ENCODE measurements around the gene GLIPR1L1. TPM values are rescaled to one million over a fixed set of nuclear protein-coding genes. Genes with fewer than 3 reads are reported as not detected.

GLIPR1L1 gene
- total RNA-seq, 2 experiments from 2014 or later, result not detected

GRCh38 chr12:75374971-75375370, 40.5 kb downstream of the GLIPR1L1 start:
- H3K4me3 ChIP-seq (ENCODE audit: low read length), result no peak overlapping the region
- Mint-ChIP-seq H3K4me1 (ENCODE audit: low read depth) (no peaks in the 10 kb centered on the region), H3K36me3 (ENCODE audit: low read depth) (no peaks in the 10 kb centered on the region), H3K27me3 (no peaks in the 10 kb centered on the region), H3K4me3 (no peak overlapping the region), H3K9me3 (no peaks in the 10 kb centered on the region), H3K27ac (no peak overlapping the region)
- H3K9me3 ChIP-seq (ENCODE audit: control insufficient read depth in 1 of 2, insufficient read depth in 1 of 2, low read length in 2 of 2), result no peaks in the 10 kb centered on the region
- no peaks in the 10 kb centered on the region for H3K36me3 ChIP-seq (ENCODE audit: insufficient read depth, low read length)
- no peak for DNase-seq
- H3K4me1 ChIP-seq (ENCODE audit: insufficient read depth, low read length), result no peaks in the 10 kb centered on the region
- CTCF ChIA-PET, result no interaction called here
- intact Hi-C loops (cut with DNase I, micrococcal nuclease), result no loop called here
- no peak overlapping the region for H3K27ac ChIP-seq (ENCODE audit: low read depth in 1 of 2, low read length in 2 of 2)
- POLR2A ChIA-PET, result no interaction called here
- TF ChIP-seq CTCF (IDR thresholded peaks at IDR 0.05), result no peak
- ATAC-seq (ENCODE audit: poor library complexity), result no peak
- H3K27me3 ChIP-seq (ENCODE audit: control insufficient read depth in 1 of 2, insufficient read depth in 2 of 2, low read length in 2 of 2), result no peaks in the 10 kb centered on the region

GRCh38 chr12:75378354-75378753, 43.9 kb downstream of the GLIPR1L1 start:
- POLR2A ChIA-PET, result no interaction called here
- H3K27me3 ChIP-seq (ENCODE audit: control insufficient read depth in 1 of 2, insufficient read depth in 2 of 2, low read length in 2 of 2), result no peaks in the 10 kb centered on the region
- H3K27me3 Mint-ChIP-seq, result no peaks in the 10 kb centered on the region

GRCh38 chr12:75389061-75389460, 54.6 kb downstream of the GLIPR1L1 start:
- no peaks in the 10 kb centered on the region for H3K36me3 ChIP-seq (ENCODE audit: insufficient read depth, low read length)
- Mint-ChIP-seq H3K9me3 (no peaks in the 10 kb centered on the region), H3K4me3 (no peak overlapping the region), H3K36me3 (ENCODE audit: low read depth) (no peaks in the 10 kb centered on the region), H3K4me1 (ENCODE audit: low read depth) (peaks cover 49% of the 10 kb centered on the region), H3K27ac (peak overlapping the region; percentile 98), H3K27me3 (no peaks in the 10 kb centered on the region)
- H3K4me3 ChIP-seq (ENCODE audit: low read length), result no peak overlapping the region
- H3K4me1 ChIP-seq (ENCODE audit: insufficient read depth, low read length), result peaks cover 8% of the 10 kb centered on the region
- TF ChIP-seq CTCF (IDR thresholded peaks at IDR 0.05), result no peak
- ATAC-seq (ENCODE audit: poor library complexity), result no peak
- H3K9me3 ChIP-seq (ENCODE audit: control insufficient read depth in 1 of 2, insufficient read depth in 1 of 2, low read length in 2 of 2), result no peaks in the 10 kb centered on the region
- DNase-seq, result peak in 1 of 14 experiments; percentile 7
- intact Hi-C loops (cut with DNase I, micrococcal nuclease), result loop anchor here in 1 of 2 experiments (5.0 to 10.0 kb wide), 2 partner anchors 52 to 966 kb away; no protein-coding TSS in a partner anchor
- H3K27ac ChIP-seq (ENCODE audit: low read depth in 1 of 2, low read length in 2 of 2), result peak overlapping the region in 1 of 2 donors; percentile 91
- POLR2A ChIA-PET, result interaction anchor here (1.4 kb wide), 1 partner anchor 91 kb away, joined by 4 read pairs; the partner anchor contains the start of gene GLIPR1
- H3K27me3 ChIP-seq (ENCODE audit: control insufficient read depth in 1 of 2, insufficient read depth in 2 of 2, low read length in 2 of 2), result no peaks in the 10 kb centered on the region
- CTCF ChIA-PET, result interaction anchor here (1.4 kb wide), 1 partner anchor 12 kb away, joined by 3 read pairs; no protein-coding TSS in a partner anchor

More at GRCh38 chr12:75378354-75378753, 43.9 kb downstream of the GLIPR1L1 start:
- Histone ChIP-seq H3K4me3 (ENCODE audit: low read length) (no peak overlapping the region), H3K36me3 (ENCODE audit: insufficient read depth, low read length) (no peaks in the 10 kb centered on the region), H3K9me3 (ENCODE audit: control insufficient read depth in 1 of 2, insufficient read depth in 1 of 2, low read length in 2 of 2) (no peaks in the 10 kb centered on the region), H3K4me1 (ENCODE audit: insufficient read depth, low read length) (no peaks in the 10 kb centered on the region), H3K27ac (ENCODE audit: low read depth in 1 of 2, low read length in 2 of 2) (no peak overlapping the region)
- no peak overlapping the region for H3K27ac Mint-ChIP-seq
- no peaks in the 10 kb centered on the region for H3K4me1 Mint-ChIP-seq (ENCODE audit: low read depth)
- no peaks in the 10 kb centered on the region for H3K36me3 Mint-ChIP-seq (ENCODE audit: low read depth)
- no peak for ATAC-seq (ENCODE audit: poor library complexity)
- intact Hi-C loops (cut with DNase I, micrococcal nuclease), result no loop called here
- H3K9me3 Mint-ChIP-seq, result no peaks in the 10 kb centered on the region
- CTCF ChIA-PET, result no interaction called here
- DNase-seq, result no peak
- no peak for TF ChIP-seq CTCF (IDR thresholded peaks at IDR 0.05)
- no peak overlapping the region for H3K4me3 Mint-ChIP-seq
